ENCODE data around the gene RAC3. TPM values are rescaled to one million over a fixed set of nuclear protein-coding genes. Genes with fewer than 3 reads are reported as not detected.

RAC3 gene
- total and polyA plus RNA-seq, 3 experiments from 2014 or later = 4.2 to 4.5 TPM; not detected in 1

GRCh38 chr17:82065638-82066303 is 34.3 kb downstream of the RAC3 start, which contains the start of gene DUS1L:
TSS of gene DUS1L (minus strand) at chr17:82065804. CDS start at chr17:82065059, 745 bp downstream.
- no peaks in the 10 kb centered on the region for H3K9me3 ChIP-seq (ENCODE audit: low read length)
- peak; percentile 54 to 75 (median 58) for DNase-seq
- H3K36me3 ChIP-seq (ENCODE audit: insufficient read depth, low read length) = no peaks in the 10 kb centered on the region
- peaks cover 27% of the 10 kb centered on the region for H3K4me1 ChIP-seq (ENCODE audit: insufficient read depth, low read length)
- peaks cover 8 to 19% (median 11%) of the 10 kb centered on the region in 3 donors for H3K4me1 Mint-ChIP-seq
- peak within 1 kb of the TSS; percentile 67 for H3K27ac ChIP-seq (ENCODE audit: low read depth, low read length)
- no peaks in the 10 kb centered on the region for H3K27me3 Mint-ChIP-seq
- no peaks in the 10 kb centered on the region for H3K9me3 Mint-ChIP-seq
- peaks cover 0 to 24% (median 0%) of the 10 kb centered on the region in 3 donors for H3K36me3 Mint-ChIP-seq
- ChIA-PET CTCF (interaction anchor here (0.9 to 1.5 kb wide), 4 partner anchors 26 to 60 kb away, joined by 3 to 7 read pairs (median 4); partner anchors contain the start of gene DCXR), POLR2A (interaction anchor here (1.0 to 1.4 kb wide), 5 partner anchors 11 to 227 kb away, joined by 3 to 4 read pairs (median 3); partner anchors contain the start of genes DCXR, GPS1 and RFNG)
- peak within 1 kb of the TSS; percentile 72 to 92 (median 83) for H3K4me3 Mint-ChIP-seq
- H3K27ac Mint-ChIP-seq = peak within 1 kb of the TSS; percentile 78 to 93 (median 90)
- H3K27me3 ChIP-seq (ENCODE audit: insufficient read depth, low read length, poor library complexity, severe bottlenecking) = no peaks in the 10 kb centered on the region
- peak within 1 kb of the TSS; percentile 64 for H3K4me3 ChIP-seq (ENCODE audit: low read length)

GRCh38 chr17:82070611-82071010 is 39.1 kb downstream of the RAC3 start:
- Mint-ChIP-seq H3K27me3 (no peaks in the 10 kb centered on the region), H3K36me3 (peaks cover 0 to 1% (median 0%) of the 10 kb centered on the region in 3 donors), H3K4me1 (peaks cover 4 to 6% (median 6%) of the 10 kb centered on the region in 3 donors), H3K9me3 (no peaks in the 10 kb centered on the region), H3K27ac (no peak overlapping the region), H3K4me3 (peak overlapping the region in 1 of 7 donors; percentile 45)
- no peaks in the 10 kb centered on the region for H3K9me3 ChIP-seq (ENCODE audit: low read length)
- POLR2A ChIA-PET = no interaction called here
- H3K36me3 ChIP-seq (ENCODE audit: insufficient read depth, low read length) = no peaks in the 10 kb centered on the region
- no peak overlapping the region for H3K27ac ChIP-seq (ENCODE audit: low read depth, low read length)
- no peak for DNase-seq
- CTCF ChIA-PET = no interaction called here
- no peaks in the 10 kb centered on the region for H3K27me3 ChIP-seq (ENCODE audit: insufficient read depth, low read length, poor library complexity, severe bottlenecking)
- peaks cover 11% of the 10 kb centered on the region for H3K4me1 ChIP-seq (ENCODE audit: insufficient read depth, low read length)
- H3K4me3 ChIP-seq (ENCODE audit: low read length) = no peak overlapping the region

GRCh38 chr17:82072827-82073226 is 41.3 kb downstream of the RAC3 start:
- no peak for DNase-seq
- Mint-ChIP-seq H3K27me3 (no peaks in the 10 kb centered on the region), H3K27ac (peak overlapping the region in 1 of 8 donors; percentile 30), H3K9me3 (no peaks in the 10 kb centered on the region), H3K4me1 (no peaks in the 10 kb centered on the region), H3K4me3 (peak overlapping the region in 1 of 7 donors; percentile 30), H3K36me3 (no peaks in the 10 kb centered on the region)
- no peak overlapping the region for H3K27ac ChIP-seq (ENCODE audit: low read depth, low read length)
- H3K36me3 ChIP-seq (ENCODE audit: insufficient read depth, low read length) = no peaks in the 10 kb centered on the region
- CTCF ChIA-PET = no interaction called here
- H3K9me3 ChIP-seq (ENCODE audit: low read length) = no peaks in the 10 kb centered on the region
- H3K27me3 ChIP-seq (ENCODE audit: insufficient read depth, low read length, poor library complexity, severe bottlenecking) = no peaks in the 10 kb centered on the region
- no peaks in the 10 kb centered on the region for H3K4me1 ChIP-seq (ENCODE audit: insufficient read depth, low read length)
- H3K4me3 ChIP-seq (ENCODE audit: low read length) = no peak overlapping the region
- POLR2A ChIA-PET = no interaction called here

- no peaks in the 10 kb centered on the region for H3K9me3 Mint-ChIP-seq
- POLR2A ChIA-PET = no interaction called here
These were observed 42.0 kb downstream of the RAC3 start for GRCh38 chr17:82073446-82073845.

GRCh38 chr17:82076018-82076784 is 44.7 kb downstream of the RAC3 start:
- no peak overlapping the region for H3K27ac ChIP-seq (ENCODE audit: low read depth, low read length)

More at GRCh38 chr17:82073446-82073845, 42.0 kb downstream of the RAC3 start:
- no peak overlapping the region for H3K27ac ChIP-seq (ENCODE audit: low read depth, low read length)
- Mint-ChIP-seq H3K27ac (no peak overlapping the region), H3K4me1 (no peaks in the 10 kb centered on the region), H3K27me3 (no peaks in the 10 kb centered on the region), H3K4me3 (no peak overlapping the region), H3K36me3 (peaks cover 0 to 3% (median 2%) of the 10 kb centered on the region in 3 donors)
- H3K27me3 ChIP-seq (ENCODE audit: insufficient read depth, low read length, poor library complexity, severe bottlenecking) = no peaks in the 10 kb centered on the region
- no peaks in the 10 kb centered on the region for H3K4me1 ChIP-seq (ENCODE audit: insufficient read depth, low read length)
- H3K9me3 ChIP-seq (ENCODE audit: low read length) = no peaks in the 10 kb centered on the region
- no peaks in the 10 kb centered on the region for H3K36me3 ChIP-seq (ENCODE audit: insufficient read depth, low read length)
- no peak overlapping the region for H3K4me3 ChIP-seq (ENCODE audit: low read length)
- no peak for DNase-seq
- CTCF ChIA-PET = no interaction called here

GRCh38 chr17:82076785-82077591 is 45.5 kb downstream of the RAC3 start:
- Histone ChIP-seq H3K27me3 (ENCODE audit: insufficient read depth, low read length, poor library complexity, severe bottlenecking) (no peaks in the 10 kb centered on the region), H3K4me3 (ENCODE audit: low read length) (no peak overlapping the region), H3K4me1 (ENCODE audit: insufficient read depth, low read length) (no peaks in the 10 kb centered on the region), H3K27ac (ENCODE audit: low read depth, low read length) (no peak overlapping the region), H3K36me3 (ENCODE audit: insufficient read depth, low read length) (peaks cover 5% of the 10 kb centered on the region), H3K9me3 (ENCODE audit: low read length) (no peaks in the 10 kb centered on the region)
- ChIA-PET POLR2A (interaction anchor here (0.7 kb wide), 1 partner anchor 11 kb away, joined by 3 read pairs; no protein-coding TSS in a partner anchor), CTCF (no interaction called here)
- Mint-ChIP-seq H3K4me1 (no peaks in the 10 kb centered on the region), H3K9me3 (no peaks in the 10 kb centered on the region), H3K36me3 (peaks cover 0 to 30% (median 2%) of the 10 kb centered on the region in 3 donors), H3K4me3 (peak overlapping the region in 1 of 7 donors; percentile 61), H3K27me3 (no peaks in the 10 kb centered on the region), H3K27ac (no peak overlapping the region)
- no peak for DNase-seq

More at GRCh38 chr17:82076018-82076784, 44.7 kb downstream of the RAC3 start:
- H3K27me3 Mint-ChIP-seq = no peaks in the 10 kb centered on the region
- H3K4me1 ChIP-seq (ENCODE audit: insufficient read depth, low read length) = no peaks in the 10 kb centered on the region
- H3K4me3 ChIP-seq (ENCODE audit: low read length) = no peak overlapping the region
- no peaks in the 10 kb centered on the region for H3K9me3 Mint-ChIP-seq
- peak overlapping the region in 1 of 7 donors; percentile 66 for H3K4me3 Mint-ChIP-seq
- peaks cover 5% of the 10 kb centered on the region for H3K36me3 ChIP-seq (ENCODE audit: insufficient read depth, low read length)
- ChIA-PET POLR2A (interaction anchor here (0.7 kb wide), 1 partner anchor 10 kb away, joined by 3 read pairs; no protein-coding TSS in a partner anchor), CTCF (no interaction called here)
- peak overlapping the region in 1 of 8 donors; percentile 74 for H3K27ac Mint-ChIP-seq
- DNase-seq = no peak
- no peaks in the 10 kb centered on the region for H3K9me3 ChIP-seq (ENCODE audit: low read length)
- H3K36me3 Mint-ChIP-seq = peaks cover 0 to 25% (median 2%) of the 10 kb centered on the region in 3 donors
- H3K27me3 ChIP-seq (ENCODE audit: insufficient read depth, low read length, poor library complexity, severe bottlenecking) = no peaks in the 10 kb centered on the region
- no peaks in the 10 kb centered on the region for H3K4me1 Mint-ChIP-seq

- POLR2A ChIA-PET = no interaction called here
- peaks cover 5% of the 10 kb centered on the region for H3K36me3 ChIP-seq (ENCODE audit: insufficient read depth, low read length)
These were observed 46.3 kb downstream of the RAC3 start for GRCh38 chr17:82077617-82078358.

More at GRCh38 chr17:82077617-82078358, 46.3 kb downstream of the RAC3 start:
- Histone ChIP-seq H3K4me1 (ENCODE audit: insufficient read depth, low read length) (no peaks in the 10 kb centered on the region), H3K4me3 (ENCODE audit: low read length) (no peak overlapping the region), H3K27me3 (ENCODE audit: insufficient read depth, low read length, poor library complexity, severe bottlenecking) (no peaks in the 10 kb centered on the region), H3K27ac (ENCODE audit: low read depth, low read length) (no peak overlapping the region), H3K9me3 (ENCODE audit: low read length) (no peaks in the 10 kb centered on the region)
- Mint-ChIP-seq H3K36me3 (peaks cover 0 to 37% (median 2%) of the 10 kb centered on the region in 3 donors), H3K4me1 (no peaks in the 10 kb centered on the region), H3K27ac (peak overlapping the region in 1 of 8 donors; percentile 68), H3K9me3 (no peaks in the 10 kb centered on the region), H3K27me3 (no peaks in the 10 kb centered on the region), H3K4me3 (peak overlapping the region in 1 of 7 donors; percentile 75)
- CTCF ChIA-PET = no interaction called here
- DNase-seq = no peak

Data from CD8-positive, alpha-beta memory T cell (primary cell).